Ishikawa (cell line): ENCODE results near the gene ZFAND3.

ENCODE experiments used
- CEBPB ChIP-seq: IDR thresholded peaks from 2 replicates; pipeline ENCODE4 v1.6.1; 2012
- CREB1 ChIP-seq: IDR thresholded peaks from 2 replicates; pipeline ENCODE4 v1.6.1; 2012; ENCODE audit warnings: low read depth
- EGR1 ChIP-seq: IDR thresholded peaks from 2 replicates; pipeline ENCODE4 v1.6.1; 2012
- EP300 ChIP-seq: IDR thresholded peaks from 2 replicates; pipeline ENCODE4 v1.6.1; 2012; ENCODE audit warnings: borderline replicate concordance
- FOXM1 ChIP-seq: IDR thresholded peaks from 2 replicates; pipeline ENCODE4 v1.6.1; 2012; ENCODE audit warnings: low read depth, borderline replicate concordance
- NFIC ChIP-seq: IDR thresholded peaks from 2 replicates; pipeline ENCODE4 v1.6.1; 2012
- RAD21 ChIP-seq: IDR thresholded peaks from 2 replicates; pipeline ENCODE4 v1.6.1; 2012; ENCODE audit warnings: low read depth
- TAF1 ChIP-seq: IDR thresholded peaks from 2 replicates; pipeline ENCODE4 v1.6.1; 2012; ENCODE audit warnings: low read depth, mild to moderate bottlenecking
- TCF12 ChIP-seq: IDR thresholded peaks from 2 replicates; pipeline ENCODE4 v1.6.1; 2012; ENCODE audit warnings: low read depth
- TEAD4 ChIP-seq: IDR thresholded peaks from 2 replicates; pipeline ENCODE4 v1.6.1; 2012
- USF1 ChIP-seq: IDR thresholded peaks from 2 replicates; pipeline ENCODE4 v1.6.1; 2012
- YY1 ChIP-seq: IDR thresholded peaks from 2 replicates; pipeline ENCODE4 v1.6.1; 2012; ENCODE audit warnings: low read depth
- ZBTB7A ChIP-seq: IDR thresholded peaks from 2 replicates; pipeline ENCODE4 v1.6.1; 2012; ENCODE audit warnings: low read depth
- TF ChIP-seq, protein P1 (sequence below): IDR thresholded peaks from 2 replicates; pipeline ENCODE4 v1.6.1; 2012; ENCODE audit warnings: low read depth, mild to moderate bottlenecking
- TF ChIP-seq, protein P2 (sequence below): IDR thresholded peaks from 2 replicates; pipeline ENCODE4 v1.6.1; 2012

Gene ZFAND3

GRCh38 chr6:37779111-37779800, 40.3 kb upstream of the ZFAND3 start:
- no peak for TF ChIP-seq ZBTB7A
- no peak for TF ChIP-seq FOXM1
- TF ChIP-seq EGR1: no peak
- no peak for TF ChIP-seq TAF1
- no peak for TF ChIP-seq EP300
- no peak for TF ChIP-seq NFIC
- no peak for TF ChIP-seq RAD21
- no peak for TF ChIP-seq TEAD4
- TF ChIP-seq TCF12: no peak
- TF ChIP-seq USF1: no peak
- TF ChIP-seq, protein P1, sequence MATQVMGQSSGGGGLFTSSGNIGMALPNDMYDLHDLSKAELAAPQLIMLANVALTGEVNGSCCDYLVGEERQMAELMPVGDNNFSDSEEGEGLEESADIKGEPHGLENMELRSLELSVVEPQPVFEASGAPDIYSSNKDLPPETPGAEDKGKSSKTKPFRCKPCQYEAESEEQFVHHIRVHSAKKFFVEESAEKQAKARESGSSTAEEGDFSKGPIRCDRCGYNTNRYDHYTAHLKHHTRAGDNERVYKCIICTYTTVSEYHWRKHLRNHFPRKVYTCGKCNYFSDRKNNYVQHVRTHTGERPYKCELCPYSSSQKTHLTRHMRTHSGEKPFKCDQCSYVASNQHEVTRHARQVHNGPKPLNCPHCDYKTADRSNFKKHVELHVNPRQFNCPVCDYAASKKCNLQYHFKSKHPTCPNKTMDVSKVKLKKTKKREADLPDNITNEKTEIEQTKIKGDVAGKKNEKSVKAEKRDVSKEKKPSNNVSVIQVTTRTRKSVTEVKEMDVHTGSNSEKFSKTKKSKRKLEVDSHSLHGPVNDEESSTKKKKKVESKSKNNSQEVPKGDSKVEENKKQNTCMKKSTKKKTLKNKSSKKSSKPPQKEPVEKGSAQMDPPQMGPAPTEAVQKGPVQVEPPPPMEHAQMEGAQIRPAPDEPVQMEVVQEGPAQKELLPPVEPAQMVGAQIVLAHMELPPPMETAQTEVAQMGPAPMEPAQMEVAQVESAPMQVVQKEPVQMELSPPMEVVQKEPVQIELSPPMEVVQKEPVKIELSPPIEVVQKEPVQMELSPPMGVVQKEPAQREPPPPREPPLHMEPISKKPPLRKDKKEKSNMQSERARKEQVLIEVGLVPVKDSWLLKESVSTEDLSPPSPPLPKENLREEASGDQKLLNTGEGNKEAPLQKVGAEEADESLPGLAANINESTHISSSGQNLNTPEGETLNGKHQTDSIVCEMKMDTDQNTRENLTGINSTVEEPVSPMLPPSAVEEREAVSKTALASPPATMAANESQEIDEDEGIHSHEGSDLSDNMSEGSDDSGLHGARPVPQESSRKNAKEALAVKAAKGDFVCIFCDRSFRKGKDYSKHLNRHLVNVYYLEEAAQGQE: no peak
- TF ChIP-seq CREB1: no peak
- TF ChIP-seq, protein P2, sequence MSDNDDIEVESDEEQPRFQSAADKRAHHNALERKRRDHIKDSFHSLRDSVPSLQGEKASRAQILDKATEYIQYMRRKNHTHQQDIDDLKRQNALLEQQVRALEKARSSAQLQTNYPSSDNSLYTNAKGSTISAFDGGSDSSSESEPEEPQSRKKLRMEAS: no peak
- no peak for TF ChIP-seq CEBPB
- no peak for TF ChIP-seq YY1

DNA sequence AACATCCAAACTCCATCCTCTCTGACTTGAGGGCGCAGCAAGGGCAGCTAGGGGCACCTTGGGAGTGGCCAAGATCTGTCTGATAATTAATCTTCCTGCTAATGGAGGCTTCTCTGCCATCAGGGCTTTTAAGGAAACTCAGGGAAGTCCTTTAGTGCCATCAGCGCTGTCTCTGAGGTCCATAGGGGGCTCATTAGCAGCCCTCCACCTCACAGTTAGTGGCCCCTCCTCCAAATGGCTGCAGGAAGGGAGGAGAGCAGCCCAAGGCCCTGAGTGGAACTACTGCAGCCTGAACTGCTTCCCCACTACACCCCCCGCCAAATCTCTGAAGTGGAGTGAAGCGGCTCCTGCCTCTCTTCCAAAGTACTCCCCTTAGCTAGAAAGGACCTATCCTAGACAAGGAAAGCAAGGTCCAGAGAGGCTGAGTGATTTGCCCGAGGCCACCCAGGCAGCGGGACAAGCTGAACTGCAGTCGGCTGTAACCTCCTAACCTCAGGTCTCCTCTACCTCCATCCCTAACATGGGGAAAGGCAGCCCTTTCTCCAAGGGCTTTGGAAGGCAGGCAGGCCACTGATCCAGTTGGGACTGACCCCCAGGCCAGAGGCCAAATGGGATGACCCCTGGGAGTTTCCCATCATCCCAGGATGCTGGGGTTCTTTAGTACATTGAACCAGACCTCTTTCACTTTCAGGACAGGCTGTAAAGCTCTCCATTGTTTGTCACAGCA, 39.5 kb upstream of the ZFAND3 start:
- TF ChIP-seq YY1 (no peak), USF1 (no peak), CEBPB (no peak), TCF12 (no peak), NFIC (no peak), EGR1 (no peak), RAD21 (no peak), TAF1 (no peak), EP300 (no peak), ZBTB7A (no peak), CREB1 (no peak), TEAD4 (no peak)
- TF ChIP-seq, protein P2: no peak
- TF ChIP-seq, protein P1: no peak

- TF ChIP-seq USF1: no peak
- no peak for TF ChIP-seq ZBTB7A
- TF ChIP-seq, protein P1: no peak
Measured at GRCh38 chr6:37781788-37782187, 37.7 kb upstream of the ZFAND3 start.
